ENCODE data around the gene VSIG10.

Gene VSIG10

GRCh38 chr12:118126119-118126757 is 22.4 kb upstream of the VSIG10 start:
- H3K4me3 ChIP-seq (ENCODE audit: low read depth, low read length), result no peak overlapping the region

GRCh38 chr12:118125743-118126118 is 21.9 kb upstream of the VSIG10 start:
- DNase-seq (ENCODE audit: low read depth), result no peak
- no peak for TF ChIP-seq CTCF (IDR thresholded peaks at IDR 0.05; ENCODE audit: control insufficient read depth, extremely low read depth, insufficient read depth)
- H3K4me3 ChIP-seq (ENCODE audit: low read depth, low read length), result no peak overlapping the region

More at GRCh38 chr12:118126119-118126757, 22.4 kb upstream of the VSIG10 start:
- TF ChIP-seq CTCF (IDR thresholded peaks at IDR 0.05; ENCODE audit: control insufficient read depth, extremely low read depth, insufficient read depth), result no peak
- no peak for DNase-seq (ENCODE audit: low read depth)

GRCh38 chr12:118124333-118124874 is 20.6 kb upstream of the VSIG10 start:
- H3K4me3 ChIP-seq (ENCODE audit: low read depth, low read length), result no peak overlapping the region
- TF ChIP-seq CTCF (IDR thresholded peaks at IDR 0.05; ENCODE audit: control insufficient read depth, extremely low read depth, insufficient read depth), result no peak

GRCh38 chr12:118122264-118122663 is 18.5 kb upstream of the VSIG10 start:
- no peak overlapping the region for H3K4me3 ChIP-seq (ENCODE audit: low read depth, low read length)
- DNase-seq (ENCODE audit: low read depth), result no peak
- TF ChIP-seq CTCF (IDR thresholded peaks at IDR 0.05; ENCODE audit: control insufficient read depth, extremely low read depth, insufficient read depth), result no peak

More at GRCh38 chr12:118124333-118124874, 20.6 kb upstream of the VSIG10 start:
- DNase-seq (ENCODE audit: low read depth), result no peak

- TF ChIP-seq CTCF (IDR thresholded peaks at IDR 0.05; ENCODE audit: control insufficient read depth, extremely low read depth, insufficient read depth), result peak; percentile 44
- DNase-seq (ENCODE audit: low read depth), result no peak
- H3K4me3 ChIP-seq (ENCODE audit: low read depth, low read length), result no peak overlapping the region
These were observed 17.0 kb upstream of the VSIG10 start for GRCh38 chr12:118120579-118121363.

- TF ChIP-seq CTCF (IDR thresholded peaks at IDR 0.05; ENCODE audit: control insufficient read depth, extremely low read depth, insufficient read depth), result no peak
- DNase-seq (ENCODE audit: low read depth), result no peak
- H3K4me3 ChIP-seq (ENCODE audit: low read depth, low read length), result no peak overlapping the region
These were observed 15.7 kb upstream of the VSIG10 start for GRCh38 chr12:118119449-118119879.

Data from LNCaP clone FGC (cell line).